Dedifferentiated amniotic fluid mesenchymal stem cell (primary cell): ENCODE measurements around the gene TMEM245.
A peak's percentile ranks its signal among the peaks of the same experiment; 100 is the strongest.

Experiments
- DNase-seq: peaks from one replicate; pipeline ENCODE4 v3.0.0-alpha.2; 2016; ENCODE audit errors: extremely low spot score

Gene TMEM245

DNA sequence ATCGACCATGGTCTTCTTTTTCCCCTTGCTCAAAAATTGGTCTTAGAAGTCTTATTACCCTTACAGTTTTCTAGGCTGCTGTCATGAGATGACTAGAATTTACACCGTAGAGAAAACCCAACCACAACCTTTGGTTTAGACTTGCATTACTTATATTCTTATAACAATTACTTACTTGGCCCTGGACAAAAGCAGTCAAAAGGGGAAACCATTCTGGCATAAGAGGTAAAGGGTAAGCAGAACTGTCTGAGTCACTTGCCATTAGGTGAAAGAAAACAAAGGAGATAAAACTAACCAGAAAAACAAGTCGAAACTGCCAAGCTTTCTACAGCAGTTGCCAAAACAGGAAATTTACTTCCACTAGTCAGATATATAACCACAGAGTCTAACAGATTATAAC is 17.9 kb downstream of the TMEM245 start:
- DNase-seq, result no peak

DNA sequence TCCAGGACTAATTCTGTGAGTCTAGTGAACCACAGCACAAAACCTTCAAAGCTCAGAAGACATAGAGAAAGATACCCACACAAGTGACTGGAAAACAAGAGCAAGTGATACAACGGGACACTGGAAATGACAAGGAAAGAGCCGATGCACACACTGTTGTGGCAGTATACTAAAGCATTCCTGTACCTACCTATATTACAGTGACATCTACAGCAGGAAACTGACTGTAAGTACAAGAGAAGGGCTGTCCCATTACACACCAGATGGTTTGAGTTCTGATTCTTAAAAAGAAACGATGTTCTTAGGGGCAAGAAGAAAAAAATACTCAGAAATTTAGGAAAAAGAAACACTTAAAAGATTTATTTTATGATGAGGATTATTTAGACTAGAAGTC is 18.5 kb downstream of the TMEM245 start:
- DNase-seq, result no peak

DNA sequence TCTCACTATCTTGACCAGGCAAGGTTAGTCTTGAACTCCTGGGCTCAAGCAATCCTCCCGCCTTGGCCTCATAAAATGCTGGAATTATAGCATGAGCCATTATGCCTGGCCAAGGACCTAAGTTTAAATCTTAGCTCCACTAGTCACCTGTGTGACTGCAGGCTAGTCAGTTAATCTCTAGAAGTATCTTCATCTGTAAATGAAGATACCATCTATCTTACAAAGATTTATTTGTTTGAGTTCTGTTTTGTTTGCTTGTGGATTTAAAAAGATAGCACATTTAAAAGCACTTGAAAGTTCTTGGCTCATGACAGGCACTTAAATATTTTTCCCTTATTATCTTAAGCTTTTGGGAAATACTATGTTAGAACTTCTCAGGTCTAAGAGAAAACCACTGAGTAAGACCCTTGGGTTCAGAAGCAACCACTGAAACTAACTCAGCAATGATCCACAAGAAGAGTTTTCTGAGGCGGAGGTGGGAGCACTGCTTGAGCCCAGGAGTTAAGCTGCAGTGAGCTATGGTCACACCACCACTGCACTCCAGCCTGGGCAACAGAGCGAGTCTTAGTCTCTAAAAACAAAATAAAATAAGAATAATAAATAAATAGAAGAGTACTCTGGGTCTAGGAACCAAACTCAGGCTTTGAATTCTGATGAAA is 19.1 kb downstream of the TMEM245 start:
- no peak for DNase-seq

DNA sequence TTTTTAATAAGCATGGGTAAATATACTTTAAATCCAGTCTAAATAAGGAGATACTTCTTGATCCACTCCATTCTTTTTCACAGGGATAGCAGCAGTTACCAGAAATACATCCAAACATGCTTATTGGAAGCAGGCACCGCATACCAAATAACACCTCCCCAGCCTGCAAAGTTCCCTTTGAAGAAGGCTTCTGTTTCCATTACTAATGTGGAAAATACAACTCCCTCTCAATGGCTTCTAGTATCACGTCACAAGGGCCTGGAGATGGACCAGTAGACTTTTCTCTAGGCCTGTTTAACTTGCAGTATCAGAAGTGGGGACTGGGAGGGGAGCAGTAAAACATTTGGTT is 20.8 kb downstream of the TMEM245 start:
- DNase-seq, result no peak

DNA sequence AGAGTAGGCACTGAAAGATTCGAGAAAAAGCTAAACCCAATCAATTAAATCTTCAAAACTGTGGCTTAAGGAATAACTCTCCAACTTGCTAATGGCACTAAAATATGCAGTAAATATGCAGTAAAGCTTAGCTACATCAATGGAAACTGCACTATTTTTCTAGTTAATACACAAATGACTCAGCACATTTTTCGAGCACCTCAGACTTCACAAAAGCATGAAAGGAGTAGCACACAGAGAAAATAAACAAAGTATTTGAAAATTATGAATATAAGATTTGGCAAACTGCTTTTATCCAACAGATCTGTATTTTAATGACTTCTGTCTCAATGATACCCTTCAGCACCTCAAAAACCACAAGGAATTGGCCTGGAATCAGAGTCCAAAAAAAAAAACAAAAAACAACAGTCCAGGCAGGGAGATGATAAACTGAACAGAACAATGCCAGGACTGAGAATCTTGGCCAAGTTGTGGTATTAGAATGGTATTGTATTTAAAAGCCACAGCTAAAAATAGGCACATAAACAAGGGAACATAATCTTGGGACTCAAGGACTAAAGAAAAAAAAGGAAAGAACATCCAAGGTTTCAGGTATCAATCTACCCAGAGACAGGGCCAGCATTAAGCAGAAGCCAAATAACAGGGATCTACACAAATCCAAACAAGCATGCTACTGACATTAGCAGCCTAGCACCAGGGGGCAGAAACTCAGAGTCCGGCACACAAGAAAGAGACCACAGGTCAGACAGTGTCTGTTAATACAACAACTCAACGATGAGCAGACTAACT is 21.4 kb downstream of the TMEM245 start:
- DNase-seq, result peak; percentile 82

DNA sequence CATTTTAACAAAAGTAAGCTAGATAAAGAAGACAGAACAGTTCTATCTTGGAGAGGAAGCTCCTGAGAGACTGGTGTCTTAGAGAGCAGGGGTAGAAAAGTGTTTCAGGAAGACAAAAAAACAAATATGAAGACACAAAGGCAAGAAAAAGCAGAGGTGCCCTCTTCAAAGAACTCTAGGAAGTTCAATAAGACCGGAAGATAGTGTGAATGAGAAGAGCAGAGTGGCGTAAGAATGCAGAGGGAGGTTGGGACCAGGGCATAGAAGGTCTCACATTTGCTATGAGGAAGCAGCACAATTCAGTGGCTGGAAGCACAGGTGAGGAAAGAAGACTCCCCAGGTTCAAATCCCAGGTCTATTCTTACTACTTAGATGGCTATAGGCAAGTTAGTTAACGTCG is 22.6 kb downstream of the TMEM245 start:
- DNase-seq, result no peak

DNA sequence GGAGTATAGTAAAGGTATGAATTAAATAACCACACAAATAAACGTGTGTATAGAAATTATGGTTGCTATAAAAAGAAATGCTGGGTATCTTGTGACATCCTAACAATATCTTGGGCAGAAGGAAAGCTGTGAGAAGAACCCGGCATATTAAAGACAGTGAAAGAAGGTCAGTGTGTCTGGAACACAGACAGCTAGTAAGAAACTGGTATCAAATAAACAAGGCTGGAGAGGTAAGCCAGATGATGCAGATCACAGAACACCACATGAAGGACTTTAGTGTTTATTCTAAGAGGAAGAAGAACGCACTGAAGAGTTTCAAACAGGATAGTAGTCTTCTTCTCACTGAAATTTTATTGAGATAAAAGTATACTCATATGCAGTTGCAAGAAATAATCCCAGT is 24.4 kb downstream of the TMEM245 start:
- DNase-seq, result no peak

DNA sequence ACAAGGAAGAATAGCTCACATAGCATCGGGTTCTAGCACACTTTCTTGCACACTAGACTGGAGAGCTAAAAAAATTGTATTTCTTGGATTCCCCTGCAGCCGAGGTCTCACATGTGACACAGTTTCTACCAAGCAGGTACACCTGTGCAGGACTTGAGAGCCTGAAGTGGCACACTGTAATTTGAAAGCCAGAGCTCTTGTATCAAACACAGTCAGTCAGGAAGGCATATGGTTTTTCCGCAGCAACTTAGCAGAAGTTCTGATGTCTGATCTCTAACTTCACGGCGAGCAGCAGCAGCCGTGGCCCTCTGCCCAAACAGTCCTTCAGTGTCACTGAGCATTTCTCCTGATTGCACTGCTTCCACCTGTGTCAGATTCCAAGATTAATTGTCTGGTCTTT is 25.5 kb downstream of the TMEM245 start:
- no peak for DNase-seq

DNA sequence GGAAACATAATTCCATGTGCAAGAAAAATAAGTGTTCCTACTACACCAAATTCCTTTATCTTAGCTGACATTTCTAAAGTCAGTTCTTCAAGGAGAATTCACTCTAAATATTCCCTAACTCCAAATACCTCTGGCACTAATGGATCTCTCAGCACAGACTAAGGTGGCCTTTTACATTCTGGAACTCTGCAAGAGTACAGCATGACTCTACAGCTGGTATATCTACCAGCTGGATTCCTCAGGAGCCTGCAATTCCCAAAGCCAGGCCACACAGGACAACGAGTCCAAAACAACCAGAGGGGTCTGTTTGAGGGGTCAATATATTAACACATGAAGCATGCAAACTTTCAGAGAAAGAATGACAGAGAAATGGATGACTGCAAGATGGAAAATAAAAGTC is 27.2 kb downstream of the TMEM245 start:
- no peak for DNase-seq

DNA sequence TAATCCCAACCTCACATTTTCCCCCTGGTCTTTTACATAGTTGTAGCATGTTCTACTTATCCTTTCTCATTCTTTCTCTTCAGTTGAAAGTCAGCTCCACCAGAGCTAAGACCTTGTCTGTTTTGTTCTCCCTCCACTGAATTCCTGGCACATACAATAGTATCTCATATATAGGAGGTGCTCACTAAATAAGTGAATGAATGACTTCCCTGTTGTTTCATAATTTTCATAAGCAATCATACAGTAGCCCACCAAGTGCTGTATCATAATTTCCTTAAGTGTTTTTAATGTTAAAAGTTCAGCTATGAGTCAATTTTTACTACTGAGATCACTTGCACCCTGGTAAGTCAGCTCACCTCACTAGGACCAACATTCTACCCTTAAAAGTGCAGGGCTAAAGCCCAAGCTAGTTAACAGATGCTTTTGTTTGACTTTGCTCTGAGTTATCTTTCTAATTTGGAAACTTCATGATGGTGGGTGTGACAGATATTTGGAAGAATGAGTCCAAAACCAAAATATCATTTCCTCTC is 27.6 kb downstream of the TMEM245 start:
- no peak for DNase-seq

DNA sequence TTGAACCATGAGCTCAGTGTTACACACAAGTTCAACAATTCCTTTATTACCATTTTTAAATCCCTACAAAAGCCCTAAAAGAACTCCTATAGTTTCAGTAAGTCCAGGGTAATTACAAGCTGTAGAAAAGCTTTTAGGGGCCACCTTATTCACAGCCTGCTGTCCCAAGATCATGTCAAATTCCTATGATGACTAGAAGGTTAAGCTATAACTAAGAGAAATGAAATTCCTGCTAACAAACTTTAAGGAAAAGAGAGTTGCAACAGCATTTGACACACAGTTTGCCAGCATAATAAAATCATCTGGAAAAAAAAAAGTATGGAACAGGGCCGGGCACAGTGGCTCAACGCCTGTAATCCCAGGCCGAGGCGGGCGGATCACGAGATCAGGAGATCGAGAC is 31.5 kb downstream of the TMEM245 start:
- DNase-seq, result no peak

DNA sequence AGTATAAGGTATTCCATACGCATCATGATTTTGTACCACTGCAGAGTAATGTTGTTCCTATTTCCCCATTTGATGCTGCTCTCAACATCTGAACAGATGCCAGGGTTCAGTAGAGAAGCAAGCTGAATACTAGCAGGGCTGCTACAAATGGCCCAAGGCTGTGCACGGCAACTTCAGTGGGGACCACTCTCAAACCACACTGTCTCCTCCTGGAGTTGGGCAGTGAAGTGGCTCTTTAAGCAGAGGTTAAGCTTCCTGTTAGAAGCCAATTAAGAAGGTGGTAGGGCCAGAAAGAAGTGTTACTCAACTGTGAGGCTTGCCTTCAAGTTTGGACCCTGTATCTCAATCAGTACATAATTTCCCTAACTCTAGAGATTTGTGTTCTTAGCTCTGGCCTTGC is 32.0 kb downstream of the TMEM245 start:
- no peak for DNase-seq

DNA sequence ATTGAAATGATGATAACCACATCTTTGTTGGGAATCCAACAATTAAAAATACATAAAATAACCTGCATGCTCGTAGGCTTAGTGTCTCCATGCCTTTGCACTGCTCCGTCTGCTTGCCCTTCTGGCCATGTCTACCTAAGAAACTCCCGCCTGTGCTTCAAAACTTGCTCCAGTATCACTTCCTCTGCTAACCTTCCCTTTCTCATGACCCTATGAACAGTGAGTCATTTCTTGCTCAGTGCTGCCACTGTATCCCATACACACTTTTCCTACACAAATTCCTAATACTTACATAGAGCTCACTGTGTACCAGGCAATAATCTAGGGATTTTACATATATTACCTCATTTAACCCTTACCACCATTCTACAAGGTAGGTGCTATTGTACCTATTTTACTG is 33.5 kb downstream of the TMEM245 start:
- DNase-seq, result no peak

DNA sequence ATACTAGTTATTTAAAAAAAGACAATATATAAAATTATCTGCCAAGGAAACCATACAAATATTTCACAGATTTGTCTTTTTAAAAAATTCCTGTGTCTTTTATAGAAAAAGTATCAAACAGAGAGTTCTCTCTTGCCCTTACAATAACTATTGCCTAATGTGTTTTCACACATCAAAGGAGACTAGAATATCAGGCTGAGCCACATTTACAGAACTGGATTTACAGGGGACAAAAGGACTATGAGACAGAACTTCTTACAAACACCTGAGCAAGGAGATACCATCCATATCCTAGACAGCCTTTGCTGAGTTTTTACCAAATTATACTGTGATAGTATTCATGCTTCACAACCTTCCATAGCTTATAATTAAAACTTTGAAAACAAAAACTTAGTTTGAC is 34.2 kb downstream of the TMEM245 start:
- no peak for DNase-seq

DNA sequence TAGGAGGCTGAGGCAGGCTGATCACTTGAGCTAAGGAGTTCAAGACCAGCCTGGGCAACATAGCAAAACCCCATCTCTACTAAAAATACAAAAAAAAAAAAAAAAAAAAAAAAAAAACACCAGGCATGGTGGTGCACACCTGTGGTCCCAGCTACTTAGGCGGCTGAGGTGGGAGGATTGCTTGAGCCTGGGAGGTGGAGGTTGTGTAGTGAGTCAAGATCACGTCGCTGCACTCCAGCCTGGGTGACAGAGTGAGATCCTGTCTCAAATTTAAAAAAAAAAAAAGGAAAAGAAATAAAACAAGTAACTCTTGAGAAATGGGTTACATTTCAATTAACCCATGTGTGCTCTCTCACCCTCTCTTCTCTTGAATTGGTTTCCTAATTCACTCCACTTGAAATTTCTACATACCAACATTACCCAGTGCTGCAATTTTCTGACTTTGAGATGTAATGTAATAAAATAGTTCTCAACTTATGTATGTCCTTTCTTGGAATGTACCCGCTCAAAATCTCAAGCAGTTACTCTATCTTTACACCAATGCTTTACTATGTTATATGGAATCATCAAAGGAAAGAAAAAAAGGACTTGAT is 35.8 kb downstream of the TMEM245 start:
- no peak for DNase-seq

DNA sequence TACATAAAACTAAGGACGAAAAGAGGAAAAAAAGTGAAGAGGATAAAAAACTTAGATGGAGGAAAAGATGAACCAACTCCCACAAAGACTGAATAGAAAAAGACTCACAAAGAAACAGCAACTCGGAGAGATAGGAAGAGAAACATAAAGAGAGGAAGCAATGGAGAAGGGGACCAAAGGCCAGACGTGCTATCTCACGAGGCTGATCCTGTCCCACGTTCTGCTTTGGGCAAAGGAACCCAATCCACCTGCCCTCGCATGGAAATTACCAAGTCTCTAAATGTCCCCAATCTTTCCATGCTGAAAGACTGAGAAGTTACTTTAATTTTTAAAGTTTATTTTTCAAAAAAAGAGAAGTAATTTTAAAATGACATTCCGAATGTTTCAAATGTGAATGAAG is 36.6 kb downstream of the TMEM245 start:
- no peak for DNase-seq

DNA sequence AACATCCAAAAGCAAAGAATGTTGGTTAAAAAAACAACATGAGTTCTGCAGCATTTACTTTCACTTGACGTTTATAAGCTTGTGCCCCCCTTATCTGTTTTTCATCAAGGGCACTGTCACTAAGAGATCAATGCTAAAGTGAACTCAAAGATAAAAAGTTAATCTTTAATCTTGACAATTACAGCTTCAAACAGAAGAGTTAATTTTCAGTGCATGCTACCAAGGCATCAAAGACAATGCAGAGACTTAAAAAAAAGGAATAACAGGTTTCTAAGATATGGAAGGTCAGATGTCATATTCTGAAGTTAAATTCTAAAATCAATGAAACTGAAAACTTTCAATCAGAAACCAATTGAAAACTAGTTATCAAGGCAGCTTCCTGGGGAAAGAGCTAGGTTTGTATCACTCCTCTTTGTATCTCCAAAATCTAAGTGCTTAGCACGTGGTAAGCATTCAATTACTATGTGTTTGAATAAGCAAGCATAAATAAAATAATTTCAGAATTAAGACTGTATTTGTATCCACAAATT is 37.6 kb downstream of the TMEM245 start:
- DNase-seq, result no peak

DNA sequence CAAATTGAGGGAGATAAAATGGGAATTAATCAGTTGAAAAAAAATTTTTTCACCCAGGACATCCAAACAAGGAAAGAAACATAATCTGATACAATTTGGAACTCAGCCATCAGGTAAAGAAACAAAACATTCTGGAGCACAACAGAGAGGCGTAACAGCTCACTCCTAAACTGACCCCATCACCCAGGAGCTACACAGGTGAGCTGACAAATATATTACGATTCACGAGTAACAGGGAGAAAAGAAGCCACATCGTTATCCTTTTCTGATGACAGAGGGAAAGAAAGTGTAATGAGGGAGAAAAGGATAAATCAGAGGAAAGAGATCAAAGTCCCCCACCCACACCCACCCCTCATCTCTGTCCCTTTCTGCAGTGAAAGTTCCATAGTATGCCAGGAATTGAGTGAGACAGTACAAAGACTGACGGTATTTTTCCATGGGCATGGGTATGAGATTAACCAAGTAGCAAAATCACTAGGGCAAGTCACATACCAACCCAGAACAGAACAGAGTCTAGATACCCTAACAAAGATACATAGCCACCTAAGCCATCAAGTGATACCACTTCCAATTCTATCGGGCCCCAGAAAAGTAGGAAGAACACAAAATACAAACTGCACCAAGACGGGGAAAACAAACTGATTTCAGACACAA is 45.4 kb downstream of the TMEM245 start:
- DNase-seq, result no peak

DNA sequence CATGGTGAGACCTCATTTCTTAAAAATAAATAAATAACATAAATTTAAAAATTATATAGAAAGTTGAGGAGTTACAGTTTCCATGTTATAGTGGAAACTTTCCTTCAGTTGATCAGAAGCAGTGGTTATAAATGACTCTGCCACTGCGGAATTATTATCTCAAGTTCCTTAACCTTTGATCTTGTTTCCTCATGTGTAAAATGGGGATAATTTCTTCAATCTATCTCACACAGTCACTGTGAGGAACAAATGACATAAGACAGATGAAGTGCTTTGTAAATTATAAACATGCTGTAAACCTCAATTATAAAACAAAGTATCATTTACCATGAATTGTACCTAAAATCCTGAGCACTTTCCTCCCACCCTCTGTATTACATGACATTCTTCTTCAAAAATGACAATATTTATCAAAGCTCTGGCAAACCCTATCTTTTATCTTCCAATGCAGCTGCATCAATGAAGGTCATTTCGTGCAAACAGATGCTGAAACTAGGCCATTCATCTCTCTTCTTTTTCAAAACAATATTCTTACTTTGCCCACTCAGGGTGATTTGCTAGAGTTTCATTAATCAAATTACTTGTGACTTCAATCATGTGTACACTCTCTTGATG is 46.8 kb downstream of the TMEM245 start:
- DNase-seq, result no peak

DNA sequence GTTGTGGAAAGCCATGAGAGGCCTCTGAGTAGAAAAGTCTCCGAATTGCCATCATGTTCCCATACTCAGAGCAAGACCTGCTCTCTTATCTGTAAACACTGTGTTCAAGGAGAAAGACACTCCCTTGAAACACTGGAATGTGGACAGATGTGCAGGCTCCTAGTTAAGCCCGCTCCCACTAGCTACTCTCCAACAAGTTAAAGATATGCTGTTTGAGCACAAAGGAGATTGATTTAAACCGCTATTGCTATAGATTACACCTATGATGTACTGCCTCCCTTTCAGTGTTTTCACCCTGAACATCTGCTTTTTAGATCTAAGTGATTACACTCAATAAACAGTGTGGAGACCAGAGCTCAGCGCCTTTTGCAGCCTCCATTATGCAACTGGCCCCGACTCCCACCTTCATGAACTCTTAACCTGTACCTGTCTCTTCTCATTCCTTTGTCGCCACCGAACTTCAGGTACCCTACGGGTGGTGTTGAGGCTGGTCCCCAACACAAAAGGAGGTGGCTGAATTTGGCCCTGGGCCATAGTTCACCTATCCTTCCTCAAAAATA is 47.5 kb downstream of the TMEM245 start:
- DNase-seq, result no peak

DNA sequence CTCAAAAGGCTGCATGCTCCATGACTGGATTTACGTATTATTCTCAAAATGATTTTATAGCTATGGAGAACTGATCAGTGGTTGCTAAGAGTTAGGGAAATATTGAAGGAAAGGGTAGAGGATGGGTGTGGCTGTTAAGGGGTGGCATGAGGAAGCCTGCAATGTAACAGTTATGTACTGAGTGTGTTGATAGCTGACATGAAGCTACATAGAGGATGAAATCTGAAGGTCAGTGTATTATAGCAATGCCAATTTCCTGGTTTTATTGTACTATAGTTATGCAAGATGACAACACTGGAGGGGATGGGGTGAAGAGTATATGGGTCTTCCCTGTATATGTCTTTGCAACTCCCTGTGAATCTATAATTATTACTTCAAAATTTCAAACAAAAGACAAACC is 51.0 kb downstream of the TMEM245 start:
- no peak for DNase-seq
